ENCODE data around the gene STX8.
"Not testable (repeated sequence)": the region's sequence is repeated elsewhere in the genome, so short reads cannot be mapped to it uniquely, and the experiment has no call there.

Gene STX8

GRCh38 chr17:9356488-9356911, 219.1 kb downstream of the STX8 start:
- no peak overlapping the region for H3K18ac ChIP-seq (ENCODE audit: low read depth in 1 of 2, low read length in 2 of 2)
- H3K23ac ChIP-seq (ENCODE audit: low read length in 2 of 2), result no peak overlapping the region
- no peak overlapping the region for H2AFZ ChIP-seq (ENCODE audit: low read depth, low read length)
- H2BK120ac ChIP-seq (ENCODE audit: low read depth, low read length), result no peak overlapping the region
- DNase-seq, result no peak
- peaks cover 4% of the 10 kb centered on the region for H3K79me1 ChIP-seq (replicated peaks; ENCODE audit: low read length, poor library complexity, severe bottlenecking)
- H3K4me1 ChIP-seq (ENCODE audit: control insufficient read depth, insufficient read depth, low read depth, low read length), result peaks cover 7% of the 10 kb centered on the region
- no peaks in the 10 kb centered on the region for H3K27me3 ChIP-seq (ENCODE audit: control insufficient read depth in 1 of 2, insufficient read depth in 1 of 2, low read length in 2 of 2)
- H3K14ac ChIP-seq (ENCODE audit: low read length in 2 of 2), result peak overlapping the region in 1 of 2 experiments; percentile 66
- no peaks in the 10 kb centered on the region for H3K9me3 ChIP-seq (ENCODE audit: control insufficient read depth, low read length)
- peak overlapping the region; percentile 61 for H4K91ac ChIP-seq (ENCODE audit: low read length)
- no peak overlapping the region for H3K4me3 ChIP-seq (ENCODE audit: insufficient read depth in 1 of 2, low read depth in 1 of 2, low read length in 2 of 2)
- no peaks in the 10 kb centered on the region for H3K36me3 ChIP-seq (ENCODE audit: control insufficient read depth in 1 of 2, insufficient read depth in 2 of 2, low read depth in 1 of 2, low read length in 2 of 2)
- H3K27ac ChIP-seq (ENCODE audit: low read length, poor library complexity, severe bottlenecking), result no peak overlapping the region
- H2BK15ac ChIP-seq (ENCODE audit: low read depth, poor library complexity, severe bottlenecking), result no peak overlapping the region
- H2AK5ac ChIP-seq (ENCODE audit: low read length, severe bottlenecking), result no peak overlapping the region
- peak overlapping the region; percentile 75 for H4K8ac ChIP-seq (ENCODE audit: low read length)
- H3K9ac ChIP-seq (ENCODE audit: low read length), result no peak overlapping the region
- peak overlapping the region in 1 of 2 experiments; percentile 7 for H3K4ac ChIP-seq (ENCODE audit: low read depth in 1 of 2, low read length in 2 of 2)
- H2BK5ac ChIP-seq (ENCODE audit: low read depth, low read length, poor library complexity, severe bottlenecking), result no peak overlapping the region
- no peak overlapping the region for H2BK12ac ChIP-seq (ENCODE audit: low read length in 2 of 2)
- no peak overlapping the region for H3K4me2 ChIP-seq (ENCODE audit: low read length, poor library complexity, severe bottlenecking)
- WGBS, result 80% methylated on average over 3 of the region's 3 CpGs

- Histone ChIP-seq H3K23ac (ENCODE audit: low read length in 2 of 2) (no peak overlapping the region), H3K4me3 (ENCODE audit: insufficient read depth in 1 of 2, low read depth in 1 of 2, low read length in 2 of 2) (no peak overlapping the region), H3K79me1 (replicated peaks; ENCODE audit: low read length, poor library complexity, severe bottlenecking) (peaks cover 4% of the 10 kb centered on the region), H2BK15ac (ENCODE audit: low read depth, poor library complexity, severe bottlenecking) (no peak overlapping the region), H4K8ac (ENCODE audit: low read length) (no peak overlapping the region), H3K4me1 (ENCODE audit: control insufficient read depth, insufficient read depth, low read depth, low read length) (peaks cover 6% of the 10 kb centered on the region), H3K18ac (ENCODE audit: low read depth in 1 of 2, low read length in 2 of 2) (no peak overlapping the region), H3K27me3 (ENCODE audit: control insufficient read depth in 1 of 2, insufficient read depth in 1 of 2, low read length in 2 of 2) (no peaks in the 10 kb centered on the region), H3K27ac (ENCODE audit: low read length, poor library complexity, severe bottlenecking) (no peak overlapping the region), H2AFZ (ENCODE audit: low read depth, low read length) (no peak overlapping the region), H3K9me3 (ENCODE audit: control insufficient read depth, low read length) (no peaks in the 10 kb centered on the region), H3K4me2 (ENCODE audit: low read length, poor library complexity, severe bottlenecking) (no peak overlapping the region), H3K14ac (ENCODE audit: low read length in 2 of 2) (no peak overlapping the region), H2BK120ac (ENCODE audit: low read depth, low read length) (no peak overlapping the region), H2BK5ac (ENCODE audit: low read depth, low read length, poor library complexity, severe bottlenecking) (no peak overlapping the region), H3K9ac (ENCODE audit: low read length) (no peak overlapping the region), H2AK5ac (ENCODE audit: low read length, severe bottlenecking) (no peak overlapping the region), H3K4ac (ENCODE audit: low read depth in 1 of 2, low read length in 2 of 2) (no peak overlapping the region), H3K36me3 (ENCODE audit: control insufficient read depth in 1 of 2, insufficient read depth in 2 of 2, low read depth in 1 of 2, low read length in 2 of 2) (no peaks in the 10 kb centered on the region), H2BK12ac (ENCODE audit: low read length in 2 of 2) (no peak overlapping the region), H4K91ac (ENCODE audit: low read length) (no peak overlapping the region)
- DNase-seq, result no peak
- 95% methylated on average over 2 of the region's 3 CpGs for WGBS
Observed at GRCh38 chr17:9355846-9356245, 219.8 kb downstream of the STX8 start.

DNA sequence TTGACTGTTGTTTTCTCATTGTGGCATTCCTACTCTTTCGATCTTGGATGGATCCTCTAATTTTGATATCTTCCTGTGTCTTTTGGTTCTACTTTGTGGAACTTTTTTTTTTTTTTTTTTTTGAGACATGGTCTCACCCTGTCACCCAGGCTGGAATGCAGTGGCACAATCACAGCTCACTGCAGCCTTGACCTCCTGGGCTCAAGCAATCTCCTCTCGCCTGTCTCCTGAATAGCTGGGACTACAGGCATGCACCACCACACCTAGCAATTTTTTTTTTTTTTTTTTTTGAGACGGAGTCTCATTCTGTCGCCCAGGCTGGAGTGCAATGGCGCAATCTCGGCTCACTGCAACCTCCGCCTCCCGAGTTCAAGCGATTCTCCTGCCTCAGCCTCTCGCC, 220.4 kb downstream of the STX8 start:
- not testable (repeated sequence) for H3K4me1 ChIP-seq (ENCODE audit: control insufficient read depth, insufficient read depth, low read depth, low read length); H3K27ac ChIP-seq (ENCODE audit: low read length, poor library complexity, severe bottlenecking); H3K79me1 ChIP-seq (replicated peaks; ENCODE audit: low read length, poor library complexity, severe bottlenecking); H3K4ac ChIP-seq (ENCODE audit: low read depth in 1 of 2, low read length in 2 of 2); H2BK15ac ChIP-seq (ENCODE audit: low read depth, poor library complexity, severe bottlenecking); H2BK12ac ChIP-seq (ENCODE audit: low read length in 2 of 2); H3K9ac ChIP-seq (ENCODE audit: low read length); H2BK120ac ChIP-seq (ENCODE audit: low read depth, low read length); H4K8ac ChIP-seq (ENCODE audit: low read length); H3K9me3 ChIP-seq (ENCODE audit: control insufficient read depth, low read length); H3K23ac ChIP-seq (ENCODE audit: low read length in 2 of 2); H2AFZ ChIP-seq (ENCODE audit: low read depth, low read length); H3K36me3 ChIP-seq (ENCODE audit: control insufficient read depth in 1 of 2, insufficient read depth in 2 of 2, low read depth in 1 of 2, low read length in 2 of 2); H3K4me3 ChIP-seq (ENCODE audit: insufficient read depth in 1 of 2, low read depth in 1 of 2, low read length in 2 of 2); DNase-seq; H3K14ac ChIP-seq (ENCODE audit: low read length in 2 of 2); H3K4me2 ChIP-seq (ENCODE audit: low read length, poor library complexity, severe bottlenecking); H4K91ac ChIP-seq (ENCODE audit: low read length); H2BK5ac ChIP-seq (ENCODE audit: low read depth, low read length, poor library complexity, severe bottlenecking); H3K27me3 ChIP-seq (ENCODE audit: control insufficient read depth in 1 of 2, insufficient read depth in 1 of 2, low read length in 2 of 2); H2AK5ac ChIP-seq (ENCODE audit: low read length, severe bottlenecking); H3K18ac ChIP-seq (ENCODE audit: low read depth in 1 of 2, low read length in 2 of 2)
- 100% methylated on average over 6 of the region's 10 CpGs for WGBS

GRCh38 chr17:9350080-9350479, 225.5 kb downstream of the STX8 start:
- no peak overlapping the region for H3K4me2 ChIP-seq (ENCODE audit: low read length, poor library complexity, severe bottlenecking)

More at GRCh38 chr17:9350080-9350479, 225.5 kb downstream of the STX8 start:
- Histone ChIP-seq H3K36me3 (ENCODE audit: control insufficient read depth in 1 of 2, insufficient read depth in 2 of 2, low read depth in 1 of 2, low read length in 2 of 2) (no peaks in the 10 kb centered on the region), H2BK5ac (ENCODE audit: low read depth, low read length, poor library complexity, severe bottlenecking) (no peak overlapping the region), H3K27ac (ENCODE audit: low read length, poor library complexity, severe bottlenecking) (no peak overlapping the region), H2AK5ac (ENCODE audit: low read length, severe bottlenecking) (no peak overlapping the region), H3K4me3 (ENCODE audit: insufficient read depth in 1 of 2, low read depth in 1 of 2, low read length in 2 of 2) (no peak overlapping the region), H3K4me1 (ENCODE audit: control insufficient read depth, insufficient read depth, low read depth, low read length) (peaks cover 6% of the 10 kb centered on the region), H4K91ac (ENCODE audit: low read length) (peak overlapping the region; percentile 84), H3K9ac (ENCODE audit: low read length) (peak overlapping the region; percentile 59), H3K4ac (ENCODE audit: low read depth in 1 of 2, low read length in 2 of 2) (peak overlapping the region; percentile 45 to 66), H2BK120ac (ENCODE audit: low read depth, low read length) (peak overlapping the region; percentile 75), H3K18ac (ENCODE audit: low read depth in 1 of 2, low read length in 2 of 2) (peak overlapping the region; percentile 40 to 72), H3K23ac (ENCODE audit: low read length in 2 of 2) (no peak overlapping the region), H4K8ac (ENCODE audit: low read length) (peak overlapping the region; percentile 7), H3K9me3 (ENCODE audit: control insufficient read depth, low read length) (no peaks in the 10 kb centered on the region), H2AFZ (ENCODE audit: low read depth, low read length) (no peak overlapping the region), H3K14ac (ENCODE audit: low read length in 2 of 2) (no peak overlapping the region), H3K79me1 (replicated peaks; ENCODE audit: low read length, poor library complexity, severe bottlenecking) (no peaks in the 10 kb centered on the region), H2BK12ac (ENCODE audit: low read length in 2 of 2) (peak overlapping the region; percentile 29 to 46), H3K27me3 (ENCODE audit: control insufficient read depth in 1 of 2, insufficient read depth in 1 of 2, low read length in 2 of 2) (no peaks in the 10 kb centered on the region), H2BK15ac (ENCODE audit: low read depth, poor library complexity, severe bottlenecking) (no peak overlapping the region)
- 5% methylated on average over 5 of the region's 6 CpGs for WGBS
- DNase-seq, result peak; percentile 93

All from mesenchymal stem cell (in vitro differentiated cells and primary cell).